GM13977 (cell line): ENCODE measurements around the gene SAA2.
"Not testable (repeated sequence)": the region's sequence is repeated elsewhere in the genome, so short reads cannot be mapped to it uniquely, and the experiment has no call there.

Experiments used
- DNase-seq: peaks from one replicate; pipeline ENCODE4 v3.0.0; 2012; ENCODE audit warnings: low spot score
- in situ Hi-C: fragments of 300-500 bp; cut with MboI; formaldehyde crosslinking; loops from one replicate; pipeline ENCODE4 v1.12.0; 2022; ENCODE audit warnings: low sequenced_read_pairs, low pct_unique_long_range_greater_than_20kb, mixed read lengths, inconsistent platforms; ENCODE audit not compliant: unreplicated experiment
- TF ChIP-seq, protein P1 (sequence below): IDR thresholded peaks from 2 replicates; pipeline ENCODE4 v1.5.1; 2012; ENCODE audit warnings: mild to moderate bottlenecking, control low read depth; ENCODE audit not compliant: insufficient read depth; ENCODE audit errors: extremely low read depth, missing control alignments

Gene SAA2

DNA sequence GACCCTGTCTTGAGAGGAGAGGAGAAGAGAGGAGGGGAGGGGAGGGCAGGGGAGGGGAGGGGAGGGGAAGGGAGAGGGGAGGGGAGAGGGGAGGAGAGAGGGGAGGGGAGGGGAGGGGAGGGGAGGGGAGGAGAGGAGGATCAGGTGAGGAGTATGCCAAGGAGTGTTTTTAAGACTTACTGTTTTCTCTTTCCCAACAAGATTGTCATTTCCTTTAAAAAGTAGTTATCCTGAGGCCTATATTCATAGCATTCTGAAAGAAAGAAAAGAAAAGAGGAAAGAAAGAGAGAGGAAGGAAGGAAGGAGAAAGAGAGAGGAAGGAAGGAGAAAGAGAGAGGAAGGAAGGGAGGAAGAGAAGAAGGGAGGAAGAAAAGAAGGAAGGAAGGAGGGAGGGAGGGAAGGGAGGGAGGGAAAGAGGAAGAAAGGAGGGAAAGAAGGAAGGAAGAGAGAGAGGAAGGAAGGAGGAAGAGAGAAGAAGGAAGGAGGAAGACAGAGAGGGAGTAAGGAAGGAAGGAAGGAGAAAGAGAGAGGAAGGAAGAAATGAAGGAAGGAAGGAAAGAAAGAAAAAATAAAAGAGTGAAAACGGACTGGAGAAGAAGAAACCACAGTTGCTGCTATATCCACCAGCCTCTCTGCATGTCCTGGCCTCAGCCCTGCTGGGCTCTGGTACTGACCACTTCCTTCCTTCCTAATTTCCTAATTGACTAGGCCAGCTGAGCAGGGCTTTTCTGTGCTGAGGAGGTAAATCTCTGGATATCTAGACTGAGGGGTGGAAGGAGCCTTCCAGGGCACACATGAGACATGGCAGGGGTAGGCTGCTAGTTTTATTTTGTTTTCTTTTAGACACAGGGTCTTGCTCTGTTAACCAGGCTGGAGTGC lies 16.4 kb upstream of the SAA2 start:
- TF ChIP-seq, protein P1, sequence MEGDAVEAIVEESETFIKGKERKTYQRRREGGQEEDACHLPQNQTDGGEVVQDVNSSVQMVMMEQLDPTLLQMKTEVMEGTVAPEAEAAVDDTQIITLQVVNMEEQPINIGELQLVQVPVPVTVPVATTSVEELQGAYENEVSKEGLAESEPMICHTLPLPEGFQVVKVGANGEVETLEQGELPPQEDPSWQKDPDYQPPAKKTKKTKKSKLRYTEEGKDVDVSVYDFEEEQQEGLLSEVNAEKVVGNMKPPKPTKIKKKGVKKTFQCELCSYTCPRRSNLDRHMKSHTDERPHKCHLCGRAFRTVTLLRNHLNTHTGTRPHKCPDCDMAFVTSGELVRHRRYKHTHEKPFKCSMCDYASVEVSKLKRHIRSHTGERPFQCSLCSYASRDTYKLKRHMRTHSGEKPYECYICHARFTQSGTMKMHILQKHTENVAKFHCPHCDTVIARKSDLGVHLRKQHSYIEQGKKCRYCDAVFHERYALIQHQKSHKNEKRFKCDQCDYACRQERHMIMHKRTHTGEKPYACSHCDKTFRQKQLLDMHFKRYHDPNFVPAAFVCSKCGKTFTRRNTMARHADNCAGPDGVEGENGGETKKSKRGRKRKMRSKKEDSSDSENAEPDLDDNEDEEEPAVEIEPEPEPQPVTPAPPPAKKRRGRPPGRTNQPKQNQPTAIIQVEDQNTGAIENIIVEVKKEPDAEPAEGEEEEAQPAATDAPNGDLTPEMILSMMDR: no peak

DNA sequence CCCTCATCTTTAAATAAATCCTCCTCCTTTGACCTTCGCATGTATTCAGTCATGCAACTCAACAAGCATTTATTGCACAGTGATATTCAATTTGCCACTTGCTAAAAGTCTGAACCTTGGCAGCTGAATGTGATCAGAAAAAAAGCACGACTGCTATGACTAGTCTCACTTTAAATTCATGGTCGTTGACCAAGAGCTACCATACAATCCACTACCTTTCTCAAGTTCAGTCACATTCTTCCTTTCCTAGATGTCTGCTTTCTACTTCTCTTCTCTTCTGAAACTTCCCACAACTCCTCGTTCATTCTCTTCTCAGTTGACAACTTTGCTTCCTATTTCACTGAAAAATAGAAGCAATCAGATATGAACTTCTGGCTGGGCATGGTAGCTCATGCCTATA lies 15.6 kb upstream of the SAA2 start:
- TF ChIP-seq, protein P1: no peak
- in situ Hi-C loops: no loop called here
- peak; percentile 45 for DNase-seq

More for the DNA sequence above, 16.4 kb upstream of the SAA2 start:
- no peak for DNase-seq
- in situ Hi-C loops: no loop called here

DNA sequence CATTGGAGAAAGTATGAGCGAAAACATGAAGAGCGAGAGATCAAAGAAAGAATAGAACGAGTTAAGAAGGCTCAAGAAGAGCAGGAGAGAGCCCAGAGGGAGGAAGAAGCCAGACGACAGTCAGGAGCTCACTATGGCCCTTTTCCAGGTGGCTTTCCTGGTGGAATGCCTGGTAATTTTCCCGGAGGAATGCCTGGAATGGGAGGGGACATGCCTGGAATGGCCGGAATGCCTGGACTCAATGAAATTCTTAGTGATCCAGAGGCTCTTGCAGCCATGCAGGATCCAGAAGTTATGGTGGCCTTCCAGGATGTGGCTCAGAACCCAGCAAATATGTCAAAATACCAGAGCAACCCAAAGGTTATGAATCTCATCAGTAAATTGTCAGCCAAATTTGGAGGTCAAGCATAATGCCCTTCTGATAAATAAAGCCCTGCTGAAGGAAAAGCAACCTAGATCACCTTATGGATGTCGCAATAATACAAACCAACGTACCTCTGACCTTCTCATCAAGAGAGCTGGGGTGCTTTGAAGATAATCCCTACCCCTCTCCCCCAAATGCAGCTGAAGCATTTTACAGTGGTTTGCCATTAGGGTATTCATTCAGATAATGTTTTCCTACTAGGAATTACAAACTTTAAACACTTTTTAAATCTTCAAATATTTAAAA lies 14.3 kb upstream of the SAA2 start:
- in situ Hi-C loops, DNase-seq: not testable (repeated sequence)

- DNase-seq: no peak
- TF ChIP-seq, protein P1: no peak
- in situ Hi-C loops: no loop called here
Measured at GRCh38 chr11:18261721-18262120, 13.3 kb upstream of the SAA2 start.

DNA sequence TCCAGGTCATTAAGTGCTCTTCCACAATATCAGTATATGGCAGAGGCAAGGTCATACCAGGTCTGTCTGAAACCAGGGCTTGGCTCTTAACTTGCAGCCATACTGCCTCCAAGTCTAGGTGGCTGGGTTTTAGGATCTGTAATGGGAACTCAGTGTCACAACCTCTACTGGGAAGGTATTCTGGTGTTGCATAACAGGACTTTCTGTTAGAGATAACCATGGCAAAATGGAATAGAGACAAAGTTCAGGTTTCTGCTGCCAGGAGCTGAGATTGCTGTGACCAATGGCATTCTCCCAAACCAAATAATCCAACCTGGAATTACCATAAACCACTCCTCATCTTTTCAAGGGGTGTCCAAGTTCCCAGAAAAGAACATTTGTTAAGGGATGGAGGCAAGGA lies 10.8 kb upstream of the SAA2 start:
- peak; percentile 3 for DNase-seq
- in situ Hi-C loops: no loop called here
- TF ChIP-seq, protein P1: no peak

- TF ChIP-seq, protein P1: no peak
- no peak for DNase-seq
- in situ Hi-C loops: no loop called here
Measured at GRCh38 chr11:18254781-18255361, 6.4 kb upstream of the SAA2 start.
